Esophagus (tissue), 2 donors: ENCODE results near the gene KRTAP5-11. TPM values are rescaled to one million over a fixed set of nuclear protein-coding genes. Genes with fewer than 3 reads are reported as not detected.
"Not testable (repeated sequence)": the region's sequence is repeated elsewhere in the genome, so short reads cannot be mapped to it uniquely, and the experiment has no call there.

Experiments used
- H3K27ac ChIP-seq, 2 donors: one replicate each; pipeline ENCODE4 v1.5.1; 2013; ENCODE audit warnings: low read depth in 2 of 2, mild to moderate bottlenecking in 2 of 2, inconsistent platforms in 1 of 2, low read length in 1 of 2, moderate library complexity in 1 of 2
- H3K27me3 ChIP-seq, 2 donors: one replicate each; pipeline ENCODE4 v1.6.1; 2013; ENCODE audit warnings: low read length in 2 of 2, control low read depth in 1 of 2, mild to moderate bottlenecking in 1 of 2; ENCODE audit not compliant: insufficient read depth in 2 of 2, control insufficient read depth in 1 of 2
- H3K36me3 ChIP-seq, 2 donors: one replicate each; pipeline ENCODE4 v1.6.1; 2013; ENCODE audit warnings: low read length in 1 of 2; ENCODE audit not compliant: control insufficient read depth in 2 of 2, insufficient read depth in 2 of 2
- H3K4me1 ChIP-seq, 2 donors: one replicate each; pipeline ENCODE4 v1.6.1; 2013; ENCODE audit warnings: low read length in 1 of 2; ENCODE audit not compliant: control insufficient read depth in 2 of 2, insufficient read depth in 2 of 2
- H3K4me3 ChIP-seq, 2 donors: one replicate each; pipeline ENCODE4 v1.5.1; 2013; ENCODE audit warnings: low read length in 2 of 2, mild to moderate bottlenecking in 2 of 2, low read depth in 1 of 2, moderate library complexity in 1 of 2
- H3K9me3 ChIP-seq, 2 donors: one replicate each; pipeline ENCODE4 v1.6.1; 2013; ENCODE audit warnings: mild to moderate bottlenecking in 2 of 2, low read depth in 1 of 2, low read length in 1 of 2, moderate library complexity in 1 of 2; ENCODE audit not compliant: control insufficient read depth in 2 of 2, insufficient read depth in 1 of 2
- WGBS, 2 donors: extraction: QIAGEN DNeasy Blood & Tissue Kit; methylation state at CpG; one replicate each; pipeline ENCODE4 v1.1.7; 2013; 5-methylcytosine and 5-hydroxymethylcytosine counted together
- polyA plus RNA-seq, 2 donors: library from polyadenylated mRNA; stranded (reverse); fragments of 200-250 nt; gene quantifications; one replicate each; pipeline ENCODE4 v1.2.3, GENCODE V29; 2013
- donor health status: healthy with polysubstance abuse.
- donor health status: Bipolar disorder and iron deficiency.

The KRTAP5-11 gene
- polyA plus RNA-seq, result not detected

- no peaks in the 10 kb centered on the region for H3K27me3 ChIP-seq
- no peak within 1 kb of the TSS for H3K4me3 ChIP-seq
- H3K4me1 ChIP-seq, result no peaks in the 10 kb centered on the region
- WGBS, 2 donors, result 54 to 62% methylated on average over 3 of the region's 3 CpGs
- H3K27ac ChIP-seq, result no peak within 1 kb of the TSS
- no peaks in the 10 kb centered on the region for H3K36me3 ChIP-seq
- H3K9me3 ChIP-seq, result no peaks in the 10 kb centered on the region
Measured at GRCh38 chr11:71582309-71582895, at the start of gene KRTAP5-11. KRTAP5-11 (minus strand) TSS chr11:71582875; CDS start chr11:71582837, 38 bp downstream.

- not testable (repeated sequence) for H3K9me3 ChIP-seq, H3K4me1 ChIP-seq, H3K27ac ChIP-seq, H3K27me3 ChIP-seq, H3K36me3 ChIP-seq, H3K4me3 ChIP-seq
- 84 to 85% methylated on average over 18 of the region's 18 CpGs for WGBS, 2 donors
Measured at GRCh38 chr11:71631551-71631950, 48.9 kb upstream of the KRTAP5-11 start.

- H3K27ac ChIP-seq, H3K27me3 ChIP-seq, H3K9me3 ChIP-seq, H3K4me3 ChIP-seq, H3K36me3 ChIP-seq, H3K4me1 ChIP-seq: not testable (repeated sequence)
- 66 to 68% methylated on average over 1 of the region's 1 CpG for WGBS, 2 donors
Measured at GRCh38 chr11:71630071-71630470, 47.4 kb upstream of the KRTAP5-11 start.

- not testable (repeated sequence) for H3K9me3 ChIP-seq, H3K27me3 ChIP-seq, H3K4me3 ChIP-seq, H3K36me3 ChIP-seq, H3K27ac ChIP-seq, H3K4me1 ChIP-seq
- 92 to 93% methylated on average over 21 of the region's 21 CpGs for WGBS, 2 donors
Measured at GRCh38 chr11:71628943-71629342, 46.3 kb upstream of the KRTAP5-11 start.

GRCh38 chr11:71623226-71623625, 40.6 kb upstream of the KRTAP5-11 start:
- 80 to 82% methylated on average over 11 of the region's 11 CpGs for WGBS, 2 donors

GRCh38 chr11:71622561-71622960, 39.9 kb upstream of the KRTAP5-11 start:
- H3K36me3 ChIP-seq, H3K9me3 ChIP-seq, H3K27me3 ChIP-seq, H3K4me3 ChIP-seq, H3K4me1 ChIP-seq, H3K27ac ChIP-seq: not testable (repeated sequence)
- 87 to 89% methylated on average over 14 of the region's 14 CpGs for WGBS, 2 donors

More at GRCh38 chr11:71623226-71623625, 40.6 kb upstream of the KRTAP5-11 start:
- not testable (repeated sequence) for H3K27me3 ChIP-seq, H3K4me3 ChIP-seq, H3K36me3 ChIP-seq, H3K9me3 ChIP-seq, H3K4me1 ChIP-seq, H3K27ac ChIP-seq

- not testable (repeated sequence) for H3K36me3 ChIP-seq, H3K4me1 ChIP-seq, H3K27ac ChIP-seq, H3K4me3 ChIP-seq, H3K9me3 ChIP-seq, H3K27me3 ChIP-seq
- 42 to 47% methylated on average over 12 of the region's 12 CpGs for whole genome bisulfite sequencing, 2 donors
Measured at GRCh38 chr11:71615003-71615402, 32.3 kb upstream of the KRTAP5-11 start.

GRCh38 chr11:71614366-71614917, 31.8 kb upstream of the KRTAP5-11 start:
- not testable (repeated sequence) for H3K4me1 ChIP-seq, H3K36me3 ChIP-seq, H3K27me3 ChIP-seq, H3K4me3 ChIP-seq, H3K27ac ChIP-seq, H3K9me3 ChIP-seq
- 55 to 57% methylated on average over 14 to 15 of the region's 15 CpGs for WGBS, 2 donors

- H3K9me3 ChIP-seq, H3K4me1 ChIP-seq, H3K36me3 ChIP-seq, H3K27ac ChIP-seq, H3K27me3 ChIP-seq, H3K4me3 ChIP-seq: not testable (repeated sequence)
- WGBS, 2 donors, result 56 to 63% methylated on average over 7 of the region's 7 CpGs
Measured at GRCh38 chr11:71613931-71614330, 31.3 kb upstream of the KRTAP5-11 start.

- H3K4me1 ChIP-seq, H3K27ac ChIP-seq, H3K4me3 ChIP-seq, H3K36me3 ChIP-seq, H3K9me3 ChIP-seq, H3K27me3 ChIP-seq: not testable (repeated sequence)
- 68 to 75% methylated on average over 21 of the region's 21 CpGs for WGBS, 2 donors
Measured at GRCh38 chr11:71611218-71611910, 28.7 kb upstream of the KRTAP5-11 start.
